HepG2 (cell line): ENCODE measurements around the gene OTOP3.

ENCODE experiments used
- TF ChIP-seq, protein P1 (sequence below): sonication (generic); formaldehyde crosslinking; IDR thresholded peaks from 2 replicates; pipeline ENCODE4 v1.5.0; 2020; ENCODE audit warnings: mild to moderate bottlenecking, missing genetic modification reagents, moderate library complexity
- TF ChIP-seq, protein P2 (sequence below): sonication (generic); formaldehyde crosslinking; IDR thresholded peaks from 2 replicates; pipeline ENCODE4 v1.8.0; 2022; ENCODE audit warnings: mild to moderate bottlenecking, missing genetic modification reagents, moderate library complexity

DNA sequence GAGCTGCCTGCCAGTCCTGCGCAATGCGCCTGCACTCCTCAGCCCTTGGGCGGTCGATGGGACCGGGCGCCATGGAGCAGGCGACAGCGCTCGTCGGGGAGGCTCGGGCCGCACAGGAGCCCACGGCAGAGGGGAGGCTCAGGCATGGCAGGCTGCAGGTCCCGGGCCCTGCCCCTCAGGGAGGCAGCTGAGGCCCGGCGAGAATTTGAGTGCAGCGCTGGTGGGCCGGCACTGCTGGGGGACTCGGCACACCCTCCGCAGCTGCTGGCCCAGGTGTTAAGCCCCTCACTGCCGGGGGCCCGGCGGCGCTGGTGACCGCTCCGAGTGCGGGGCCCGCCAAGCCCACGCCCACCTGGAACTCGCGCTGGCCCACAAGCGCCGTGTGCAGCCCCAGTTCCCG, 28.7 kb upstream of the OTOP3 start:
- TF ChIP-seq, protein P1, sequence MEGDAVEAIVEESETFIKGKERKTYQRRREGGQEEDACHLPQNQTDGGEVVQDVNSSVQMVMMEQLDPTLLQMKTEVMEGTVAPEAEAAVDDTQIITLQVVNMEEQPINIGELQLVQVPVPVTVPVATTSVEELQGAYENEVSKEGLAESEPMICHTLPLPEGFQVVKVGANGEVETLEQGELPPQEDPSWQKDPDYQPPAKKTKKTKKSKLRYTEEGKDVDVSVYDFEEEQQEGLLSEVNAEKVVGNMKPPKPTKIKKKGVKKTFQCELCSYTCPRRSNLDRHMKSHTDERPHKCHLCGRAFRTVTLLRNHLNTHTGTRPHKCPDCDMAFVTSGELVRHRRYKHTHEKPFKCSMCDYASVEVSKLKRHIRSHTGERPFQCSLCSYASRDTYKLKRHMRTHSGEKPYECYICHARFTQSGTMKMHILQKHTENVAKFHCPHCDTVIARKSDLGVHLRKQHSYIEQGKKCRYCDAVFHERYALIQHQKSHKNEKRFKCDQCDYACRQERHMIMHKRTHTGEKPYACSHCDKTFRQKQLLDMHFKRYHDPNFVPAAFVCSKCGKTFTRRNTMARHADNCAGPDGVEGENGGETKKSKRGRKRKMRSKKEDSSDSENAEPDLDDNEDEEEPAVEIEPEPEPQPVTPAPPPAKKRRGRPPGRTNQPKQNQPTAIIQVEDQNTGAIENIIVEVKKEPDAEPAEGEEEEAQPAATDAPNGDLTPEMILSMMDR (CRISPR knock-in tag) = no peak
- TF ChIP-seq, protein P2, sequence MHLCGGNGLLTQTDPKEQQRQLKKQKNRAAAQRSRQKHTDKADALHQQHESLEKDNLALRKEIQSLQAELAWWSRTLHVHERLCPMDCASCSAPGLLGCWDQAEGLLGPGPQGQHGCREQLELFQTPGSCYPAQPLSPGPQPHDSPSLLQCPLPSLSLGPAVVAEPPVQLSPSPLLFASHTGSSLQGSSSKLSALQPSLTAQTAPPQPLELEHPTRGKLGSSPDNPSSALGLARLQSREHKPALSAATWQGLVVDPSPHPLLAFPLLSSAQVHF (CRISPR knock-in tag) = no peak
